GM18909 (cell line): ENCODE data around the gene DNAJC5.

Experiments used
- ATAC-seq: cut with Tn5 transposase; IDR thresholded peaks from one replicate; pipeline ENCODE4 v1.9.1; 2021; ENCODE audit warnings: mild to moderate bottlenecking; ENCODE audit not compliant: unreplicated experiment, poor library complexity

Gene DNAJC5

DNA sequence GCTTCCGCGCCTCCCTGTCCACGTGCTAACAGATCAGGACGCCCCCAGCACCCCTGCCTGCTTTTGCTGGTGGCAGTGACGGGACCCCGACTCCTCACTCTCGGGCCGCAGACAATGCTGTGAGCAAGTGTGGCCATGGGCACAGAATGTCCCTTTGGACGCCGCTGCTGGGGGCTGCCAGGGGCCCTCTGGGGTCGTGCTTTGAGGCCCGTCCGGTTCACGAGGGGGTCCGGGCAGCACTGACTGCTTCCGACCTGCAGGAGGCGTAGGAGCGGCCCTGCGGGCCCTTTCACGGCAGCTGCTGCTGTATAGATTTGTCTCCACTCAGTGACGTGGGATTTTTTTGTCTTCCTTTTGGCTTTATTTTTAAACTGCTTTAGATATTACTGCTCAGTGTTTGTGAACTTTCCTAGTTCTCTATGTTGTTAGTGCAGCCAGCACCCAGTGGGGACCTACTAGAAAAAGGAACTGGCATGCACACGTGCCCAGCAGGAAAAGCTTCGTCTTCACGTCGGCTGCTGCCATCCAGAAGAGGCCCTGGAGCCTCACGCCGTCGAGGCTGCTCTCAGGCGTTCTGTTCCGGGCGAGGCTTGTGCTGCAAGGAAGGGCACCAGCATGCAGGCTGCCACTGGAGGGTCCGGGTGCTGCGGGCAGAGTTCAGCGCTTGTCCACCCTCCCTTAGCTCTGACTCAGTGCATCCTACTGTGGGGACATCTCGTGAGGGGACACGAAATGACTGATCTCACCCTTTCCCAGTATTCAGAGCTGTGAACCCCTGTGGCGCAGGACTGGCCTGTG is 39.5 kb downstream of the DNAJC5 start:
- no peak for ATAC-seq

DNA sequence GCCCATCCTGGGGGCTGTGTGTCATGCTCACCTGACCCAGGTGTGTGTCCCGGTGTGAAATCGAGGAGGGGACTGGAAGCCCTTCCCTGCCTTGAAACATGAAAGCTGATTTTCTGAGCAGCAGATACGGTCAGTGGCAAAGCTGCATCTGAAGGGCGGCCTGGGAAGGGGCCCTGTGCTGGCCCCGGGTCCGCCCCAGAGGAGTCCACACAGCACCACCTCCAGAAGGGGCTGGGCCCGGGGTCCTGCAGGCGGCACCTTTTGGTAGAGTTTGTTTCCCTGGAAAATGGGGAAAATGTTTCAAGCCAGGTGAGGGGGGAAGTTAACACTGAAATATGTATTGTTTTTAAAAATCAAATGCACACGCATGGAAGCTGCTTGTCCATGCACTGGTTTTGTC is 40.5 kb downstream of the DNAJC5 start:
- no peak for ATAC-seq

DNA sequence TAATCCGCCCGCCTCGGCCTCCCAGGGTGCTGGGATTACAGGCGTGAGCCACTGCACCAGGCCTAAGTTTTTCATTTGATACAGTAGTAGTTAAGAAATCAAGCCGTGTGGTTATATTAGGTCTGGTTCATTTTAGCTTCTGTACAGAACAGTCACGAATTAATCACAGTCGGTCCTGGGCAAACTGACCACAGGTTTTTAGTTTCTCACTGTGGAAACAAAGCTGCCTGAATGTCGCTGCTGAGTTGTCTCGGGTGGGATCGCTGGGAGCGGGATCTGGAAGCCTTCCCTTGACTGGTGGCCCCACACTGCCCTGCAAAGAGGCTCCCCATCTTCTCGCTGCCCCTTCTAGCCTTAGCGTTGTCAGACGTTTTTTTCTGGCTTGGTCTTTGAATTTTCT is 42.7 kb downstream of the DNAJC5 start:
- no peak for ATAC-seq

DNA sequence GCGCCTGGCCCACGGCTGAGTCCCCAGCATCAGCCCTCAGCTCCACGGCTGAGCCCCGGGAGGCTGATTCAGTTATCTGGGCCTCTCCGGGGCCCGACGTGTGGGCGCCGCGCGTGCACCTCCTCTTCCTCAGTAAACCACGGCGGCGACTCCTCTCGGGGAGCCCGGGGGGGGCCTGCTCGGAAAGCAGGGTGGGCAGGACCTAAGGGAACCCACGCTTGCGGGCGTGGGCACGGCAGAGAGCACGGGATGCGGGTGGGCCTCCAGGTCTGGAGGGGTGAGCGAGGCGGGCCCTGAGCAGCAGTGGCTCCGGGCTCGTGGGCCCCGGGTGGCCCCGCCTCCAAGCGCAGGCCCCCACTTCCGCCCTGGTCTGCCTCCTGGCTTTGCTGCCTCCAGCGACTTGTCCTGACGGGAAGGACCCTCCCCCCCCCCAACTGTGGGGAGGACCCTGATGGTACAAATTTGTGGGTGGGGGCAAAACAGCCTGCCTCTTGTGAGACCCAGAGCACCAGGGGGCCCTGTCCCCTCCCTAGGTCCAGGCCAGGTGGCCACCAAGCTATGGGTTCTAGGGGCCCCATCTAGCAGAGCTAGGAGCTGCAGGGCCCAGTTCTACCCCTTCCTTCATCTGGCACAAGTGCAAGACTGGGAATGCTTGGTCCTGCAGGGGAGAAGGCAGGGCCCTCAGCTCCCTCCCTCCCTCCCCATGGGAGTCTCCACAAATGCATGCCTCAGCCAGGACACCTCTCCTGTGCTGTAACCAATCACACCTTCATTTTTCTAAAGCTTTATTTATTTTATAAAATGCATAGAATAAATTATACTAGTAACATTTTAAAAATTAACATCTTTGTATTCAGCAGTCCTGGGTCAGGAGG is 44.4 kb downstream of the DNAJC5 start:
- no peak for ATAC-seq

DNA sequence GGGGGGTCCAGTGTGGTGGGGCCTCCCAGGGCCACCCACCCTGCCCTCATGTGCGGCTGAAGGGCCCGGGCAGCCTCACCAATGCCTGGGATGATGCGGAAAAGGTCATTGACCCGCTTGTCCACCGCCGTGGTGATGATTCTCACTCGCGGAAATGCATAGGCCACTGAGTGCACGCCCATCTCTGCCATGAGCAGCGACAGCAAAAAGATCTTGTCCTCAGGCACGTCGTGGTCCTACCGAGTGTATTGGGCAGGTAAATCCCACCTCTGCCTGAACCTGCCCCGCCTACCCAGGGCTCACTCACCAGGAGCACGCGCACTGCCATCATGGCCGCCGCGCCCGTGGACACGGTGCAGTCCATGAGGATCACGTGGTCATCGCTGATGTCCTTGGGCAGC is 45.1 kb downstream of the DNAJC5 start:
- ATAC-seq, result no peak

DNA sequence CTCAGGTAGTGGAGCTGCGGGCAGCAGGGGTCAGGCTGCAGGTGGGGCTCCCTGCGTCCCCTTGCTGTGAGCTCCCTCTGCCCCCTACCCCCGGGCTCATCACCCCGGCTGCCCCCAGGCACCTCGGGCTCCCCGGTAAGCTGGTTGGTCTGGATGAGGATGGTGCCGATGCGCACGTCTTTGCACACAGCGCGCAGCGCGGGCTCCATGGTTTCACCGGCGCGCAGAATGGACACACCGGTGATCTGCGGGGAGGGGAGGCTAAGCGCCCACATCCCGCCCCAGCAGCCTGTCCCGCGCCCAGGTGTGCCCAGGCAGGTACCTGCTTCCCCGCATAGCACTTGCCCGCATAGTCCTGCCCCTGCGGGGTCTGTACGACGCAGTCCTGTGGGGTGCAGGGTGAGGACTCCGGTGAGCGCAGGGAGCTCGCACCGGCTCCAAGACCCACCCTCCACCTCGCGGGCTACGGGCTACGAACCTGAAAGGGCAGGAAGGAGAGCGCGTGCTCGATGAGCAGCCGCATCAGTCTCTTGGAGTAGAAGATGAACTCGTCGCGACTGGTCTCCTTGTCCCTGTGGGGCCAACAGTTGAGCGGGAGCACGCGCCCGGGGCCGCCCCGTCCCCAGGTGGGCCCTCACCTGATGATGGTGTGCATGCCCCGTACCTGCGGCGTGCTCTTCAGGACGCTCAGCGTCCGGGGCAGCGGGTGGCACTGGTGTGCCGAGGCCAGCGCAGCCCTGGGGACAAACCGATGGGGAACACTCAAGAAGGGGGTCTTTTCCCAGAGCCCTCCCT is 45.7 kb downstream of the DNAJC5 start:
- ATAC-seq, result no peak

DNA sequence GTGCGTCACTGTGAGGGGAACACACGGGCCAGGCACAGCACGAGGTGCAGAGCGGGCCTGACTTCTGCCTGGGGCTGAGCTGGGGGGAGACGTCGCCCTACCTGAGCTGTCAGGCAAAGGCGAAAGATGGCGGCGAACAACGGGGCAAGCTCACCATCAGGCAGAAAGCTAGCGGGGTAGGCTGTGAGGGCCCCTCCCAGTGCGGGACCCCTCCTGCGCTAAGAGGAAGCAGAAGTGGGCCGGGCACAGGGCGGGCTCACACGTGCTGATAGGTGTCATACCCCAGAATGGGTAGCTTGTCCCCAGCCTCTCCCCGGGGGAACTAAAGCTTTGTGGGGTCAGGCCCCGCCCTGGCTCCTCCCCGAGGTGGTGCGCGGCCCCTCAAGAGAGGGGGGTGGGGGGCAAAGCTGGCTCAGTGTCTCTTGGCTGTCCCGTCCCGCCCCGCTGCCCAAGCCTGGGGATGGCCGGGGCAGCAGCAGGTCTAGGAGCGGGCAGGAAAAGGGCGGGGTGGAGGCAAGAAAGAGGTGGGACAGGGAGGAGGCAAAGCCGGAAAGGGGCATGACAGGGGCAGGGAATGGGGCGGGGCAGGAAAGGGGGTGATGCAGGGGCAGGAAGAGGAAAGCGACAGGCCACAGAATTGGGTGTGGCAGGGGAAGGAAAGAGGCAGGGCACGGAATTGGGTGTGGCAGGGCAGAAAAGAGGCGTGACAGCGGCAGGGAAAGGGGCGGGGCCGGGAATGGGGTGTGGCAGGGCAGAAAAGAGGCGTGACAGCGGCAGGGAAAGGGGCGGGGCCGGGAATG is 46.6 kb downstream of the DNAJC5 start:
- no peak for ATAC-seq

DNA sequence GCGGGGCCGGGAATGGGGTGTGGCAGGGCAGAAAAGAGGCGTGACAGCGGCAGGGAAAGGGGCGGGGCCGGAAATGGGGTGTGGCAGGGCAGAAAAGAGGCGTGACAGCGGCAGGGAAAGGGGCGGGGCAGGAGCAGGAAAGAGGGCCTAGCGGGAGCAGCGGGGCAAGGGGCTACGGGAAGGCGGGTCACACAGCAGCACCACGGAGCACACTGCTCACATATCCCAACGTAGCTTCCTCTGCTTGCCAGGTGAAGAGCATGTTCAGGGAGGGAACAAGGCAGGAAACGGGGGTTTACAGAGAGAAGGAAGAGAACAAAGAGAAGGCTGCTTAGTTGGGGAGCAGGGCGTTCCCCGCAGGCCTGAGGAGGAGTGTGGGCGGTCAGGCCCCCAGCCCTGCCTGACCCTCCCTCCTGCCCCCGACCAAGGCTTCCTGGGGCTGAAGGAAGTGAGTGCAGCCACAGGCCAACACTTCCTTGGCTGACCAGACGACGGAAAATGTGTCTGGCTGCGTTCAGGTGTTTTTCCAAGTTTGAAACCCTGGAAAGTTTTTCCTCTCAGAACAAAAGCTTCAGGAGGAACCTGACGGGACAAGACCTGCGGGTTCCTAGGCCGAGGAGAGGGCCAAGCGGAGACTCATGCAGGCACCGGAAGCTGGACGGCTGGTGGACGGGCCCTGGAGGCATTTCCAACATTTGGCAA is 47.5 kb downstream of the DNAJC5 start:
- ATAC-seq, result no peak

DNA sequence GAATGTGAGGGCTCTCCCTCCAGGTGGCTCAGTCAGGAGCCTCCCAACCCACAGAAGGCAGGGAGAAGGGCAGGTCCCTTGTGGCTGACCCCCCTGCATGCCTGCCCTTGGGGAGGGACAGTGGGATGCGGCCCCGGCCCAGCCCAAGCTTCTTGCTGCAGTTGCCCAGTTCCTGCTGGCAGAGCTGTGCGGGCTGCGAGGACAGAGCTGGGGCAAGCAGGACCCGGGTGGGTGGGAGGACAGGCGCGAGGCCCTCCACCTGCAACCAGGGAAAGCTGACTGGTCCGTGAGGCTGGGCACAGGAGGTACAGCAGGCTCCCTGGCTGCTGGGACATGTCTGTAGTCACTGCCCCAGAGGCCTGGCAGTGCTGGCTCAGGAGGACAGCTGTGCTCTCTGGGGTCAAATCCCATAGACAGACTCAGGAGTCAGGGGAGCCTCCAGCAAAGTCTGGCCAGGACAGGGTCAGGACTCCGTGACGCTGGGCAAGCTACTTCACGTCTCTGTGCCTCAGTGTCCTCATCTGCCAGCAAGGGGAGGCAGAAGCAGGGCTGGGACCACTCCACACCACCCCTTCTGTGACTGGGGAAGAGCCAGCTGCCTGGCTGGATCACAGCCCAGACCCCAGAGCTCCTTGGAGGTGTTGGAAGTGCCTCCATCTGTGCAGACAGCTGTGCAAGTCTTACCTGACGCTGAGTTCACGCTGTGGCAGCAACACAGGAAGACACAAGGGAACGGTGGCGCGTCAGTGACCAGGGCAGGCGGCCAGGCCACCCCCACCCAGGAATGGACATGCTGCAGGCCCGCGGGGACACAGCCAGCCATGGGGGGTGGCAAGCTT is 48.3 kb downstream of the DNAJC5 start:
- ATAC-seq, result no peak

DNA sequence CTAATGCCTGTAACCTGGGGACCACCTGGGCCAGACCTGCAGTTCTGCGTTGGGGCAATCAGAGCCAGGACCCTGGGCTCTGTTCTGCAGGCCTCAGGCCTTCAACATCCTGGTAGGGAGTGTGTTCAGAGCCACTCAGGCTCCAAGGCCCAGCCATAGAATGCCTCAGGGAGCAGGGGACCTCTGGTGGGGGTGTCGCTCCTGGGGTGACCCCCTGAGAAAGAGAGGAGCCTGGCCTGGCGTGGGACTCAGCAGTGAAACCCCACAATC is 48.8 kb downstream of the DNAJC5 start:
- no peak for ATAC-seq

DNA sequence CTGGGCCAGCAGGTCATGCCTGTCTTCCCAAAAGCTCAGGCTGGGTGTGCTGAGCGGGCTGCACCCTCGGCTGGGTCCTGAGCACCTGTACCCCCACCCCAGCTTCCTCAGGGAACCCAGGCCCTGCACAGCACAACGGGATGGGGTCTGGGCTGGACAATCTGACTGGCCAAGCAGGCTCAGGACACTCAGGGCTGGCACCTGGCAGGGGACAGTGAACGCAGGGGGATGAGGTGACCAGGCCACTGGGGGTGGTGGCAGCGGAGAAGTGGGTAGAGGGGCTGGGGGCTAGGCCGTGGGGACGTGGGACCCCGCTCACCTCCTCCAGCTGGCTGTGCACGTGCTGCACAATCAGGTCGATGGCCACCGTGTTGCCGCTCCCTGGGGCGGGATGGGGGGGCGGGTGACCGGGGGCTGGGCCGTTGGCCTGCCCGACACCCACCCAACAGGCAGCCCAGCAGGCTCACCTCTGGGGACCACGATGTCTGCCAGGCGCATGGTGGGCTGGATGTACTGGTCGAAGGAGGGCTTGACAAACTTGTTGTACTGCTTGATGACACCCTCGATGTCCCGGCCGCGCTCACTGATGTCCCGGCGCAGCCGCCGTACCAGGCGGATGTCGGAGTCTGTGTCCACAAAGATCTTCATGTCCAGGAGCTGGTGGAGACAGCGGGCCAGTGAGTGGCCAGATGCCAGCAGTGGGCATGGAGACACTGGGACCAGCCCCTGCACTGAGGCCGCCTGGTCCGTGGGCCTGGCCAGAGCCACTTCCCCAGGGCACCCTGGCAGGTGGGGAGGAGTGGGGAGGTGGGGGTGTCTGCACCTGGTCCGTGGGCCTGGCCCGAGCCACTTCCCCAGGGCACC is 49.4 kb downstream of the DNAJC5 start:
- ATAC-seq, result no peak

DNA sequence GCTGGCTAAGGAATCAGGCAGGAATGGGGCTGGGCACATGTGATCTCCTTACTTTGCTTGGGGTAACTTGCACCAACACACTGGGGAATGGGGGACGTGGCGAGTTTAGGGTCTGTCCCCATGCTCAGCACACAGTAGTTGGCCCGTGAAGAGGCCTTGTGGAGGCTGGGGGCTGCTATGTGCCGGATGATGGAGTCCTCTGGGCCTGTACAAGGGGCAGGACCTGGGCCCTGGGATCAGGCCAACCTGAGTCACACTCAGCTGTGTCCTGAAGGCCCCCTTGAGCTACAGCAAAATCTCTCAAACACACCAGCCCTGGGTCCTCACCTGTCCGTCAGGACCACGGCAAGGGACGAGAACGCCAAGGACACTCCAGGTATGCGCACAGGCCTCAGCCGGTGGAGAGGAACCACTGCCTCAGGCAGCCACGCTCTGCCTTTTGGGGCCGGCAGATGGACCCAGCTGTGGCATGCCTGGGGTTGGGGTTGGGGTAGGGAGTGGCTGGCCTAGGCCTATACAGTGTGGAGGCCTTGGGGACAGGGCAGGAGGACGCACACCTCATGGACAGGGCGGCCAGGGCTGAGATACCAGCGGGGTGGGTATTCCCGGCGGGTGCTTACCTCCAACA is 50.2 kb downstream of the DNAJC5 start:
- no peak for ATAC-seq

DNA sequence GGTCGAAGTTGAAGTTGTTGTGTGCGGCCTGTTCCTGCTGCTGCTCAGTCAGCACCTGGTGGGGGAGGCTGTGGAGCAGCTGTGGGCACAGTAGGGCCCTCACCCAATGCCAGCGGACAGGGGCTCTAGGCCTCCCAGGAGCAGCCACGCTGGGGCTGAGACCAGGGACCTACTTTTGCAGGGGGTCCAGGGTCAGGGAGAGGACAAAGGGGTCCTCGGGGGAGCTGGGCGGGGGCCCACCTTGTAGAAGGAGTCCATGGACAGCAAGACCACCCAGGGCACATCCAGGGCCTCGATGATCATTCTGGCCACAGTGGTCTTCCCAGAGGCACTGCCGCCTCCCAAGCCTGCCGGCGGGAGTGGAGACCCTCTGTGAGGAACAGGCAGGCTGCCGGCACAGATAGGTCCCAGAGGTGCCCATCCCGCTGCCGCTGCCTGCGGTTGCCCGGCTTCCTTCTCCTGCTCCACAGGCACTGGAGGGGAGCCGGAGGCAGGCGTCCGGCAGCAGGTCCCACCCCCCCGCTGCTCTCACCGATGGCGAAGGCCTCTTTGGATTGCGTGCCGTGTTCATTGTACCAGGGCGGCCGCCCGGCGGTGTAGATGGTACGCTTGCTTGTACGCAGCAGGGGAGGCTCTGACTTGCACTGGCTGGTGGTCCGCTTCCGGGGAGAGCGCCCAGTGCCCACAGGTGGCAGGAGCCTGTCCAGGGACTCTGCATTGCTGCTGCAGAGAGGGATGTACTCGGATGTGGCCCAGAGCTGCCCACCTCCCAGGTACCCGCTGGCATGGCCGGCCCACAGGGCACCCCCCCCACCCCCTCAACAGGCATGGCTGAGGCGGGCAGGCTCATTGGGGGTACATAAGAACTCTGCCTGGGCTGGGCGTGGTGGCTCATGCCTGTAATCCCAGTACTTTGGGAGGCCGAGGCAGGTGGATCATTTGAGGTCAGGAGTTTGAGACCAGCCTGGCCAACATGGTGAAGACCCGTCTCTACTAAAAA is 51.3 kb downstream of the DNAJC5 start:
- ATAC-seq, result no peak

DNA sequence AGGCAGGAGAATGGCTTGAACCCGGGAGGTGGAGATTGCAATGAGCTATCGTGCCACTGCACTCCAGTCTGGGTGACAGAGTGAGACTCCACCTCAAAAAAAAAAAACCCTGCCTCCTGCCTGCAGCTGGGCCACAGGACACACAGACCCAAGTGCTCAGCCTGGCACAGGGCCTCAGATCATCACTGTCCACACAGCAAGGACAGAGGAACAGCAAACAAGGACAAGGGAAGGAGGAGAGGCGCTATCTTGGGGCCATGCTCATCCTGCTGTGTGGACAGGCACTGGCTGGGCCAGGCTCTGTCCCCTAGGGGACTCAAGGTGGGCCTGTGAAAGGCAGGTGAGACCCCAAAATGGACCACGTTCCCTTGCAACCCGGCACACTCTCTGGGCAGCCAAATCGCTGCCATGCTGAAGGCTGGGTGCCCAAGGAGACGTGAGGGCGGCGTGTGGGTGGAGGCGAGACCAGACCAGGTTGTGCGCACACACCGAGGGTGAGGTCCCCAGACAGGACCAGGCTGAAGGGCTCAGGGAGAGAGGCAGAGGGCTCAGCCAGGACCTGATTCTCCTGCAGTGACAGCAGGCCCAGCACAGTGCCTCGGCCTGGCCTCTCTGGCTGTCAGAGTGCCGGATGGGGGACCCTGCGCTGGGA is 52.2 kb downstream of the DNAJC5 start:
- no peak for ATAC-seq

DNA sequence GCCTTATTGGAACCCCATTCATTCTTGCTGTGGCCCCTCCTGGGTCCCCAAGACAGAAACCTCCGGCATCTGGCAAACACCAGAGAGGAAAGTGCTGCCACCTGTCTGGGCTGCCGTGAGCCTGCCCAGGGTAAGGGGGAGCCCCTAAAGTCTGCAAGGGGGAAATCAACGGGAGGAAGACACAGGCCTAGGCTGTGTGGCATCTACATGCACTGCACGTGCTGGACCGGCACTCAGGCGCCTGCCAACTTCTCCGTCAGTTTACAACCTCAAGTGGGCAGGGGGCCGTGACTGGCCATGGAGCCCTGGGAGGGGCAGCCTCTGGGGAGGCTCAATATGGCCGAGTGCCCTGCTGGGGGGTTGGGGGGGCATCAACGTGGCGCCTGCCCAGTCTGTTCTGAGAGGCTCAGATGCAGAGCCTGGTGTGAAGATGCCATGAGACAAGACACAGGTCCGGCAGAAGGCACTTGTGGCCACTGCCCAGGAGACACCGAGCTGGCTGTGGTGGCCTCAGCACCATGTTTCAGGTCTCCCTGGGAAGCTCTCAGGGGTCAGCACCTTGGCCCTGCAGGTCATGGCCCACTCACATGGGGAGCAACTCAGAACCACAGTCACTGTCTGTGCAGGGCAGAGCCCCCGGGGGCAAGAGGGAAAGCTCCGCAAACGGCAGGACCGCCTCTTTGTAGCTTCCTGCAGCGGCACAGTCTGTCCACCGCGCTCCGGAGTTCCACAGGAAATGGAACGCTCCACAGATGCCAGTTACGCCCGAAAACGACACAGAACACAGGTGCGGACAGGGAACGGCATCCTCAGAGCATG is 52.9 kb downstream of the DNAJC5 start:
- ATAC-seq, result no peak
